Inflammatory macrophage (primary cell): Measurements from ENCODE around the gene APPBP2.
"Not testable (repeated sequence)": the region's sequence is repeated elsewhere in the genome, so short reads cannot be mapped to it uniquely, and the experiment has no call there.

Experiments used
- DNase-seq, 2 donors: peaks; one replicate each; pipeline ENCODE4 v3.0.0-alpha.2; 2020 to 2022

Gene APPBP2

DNA sequence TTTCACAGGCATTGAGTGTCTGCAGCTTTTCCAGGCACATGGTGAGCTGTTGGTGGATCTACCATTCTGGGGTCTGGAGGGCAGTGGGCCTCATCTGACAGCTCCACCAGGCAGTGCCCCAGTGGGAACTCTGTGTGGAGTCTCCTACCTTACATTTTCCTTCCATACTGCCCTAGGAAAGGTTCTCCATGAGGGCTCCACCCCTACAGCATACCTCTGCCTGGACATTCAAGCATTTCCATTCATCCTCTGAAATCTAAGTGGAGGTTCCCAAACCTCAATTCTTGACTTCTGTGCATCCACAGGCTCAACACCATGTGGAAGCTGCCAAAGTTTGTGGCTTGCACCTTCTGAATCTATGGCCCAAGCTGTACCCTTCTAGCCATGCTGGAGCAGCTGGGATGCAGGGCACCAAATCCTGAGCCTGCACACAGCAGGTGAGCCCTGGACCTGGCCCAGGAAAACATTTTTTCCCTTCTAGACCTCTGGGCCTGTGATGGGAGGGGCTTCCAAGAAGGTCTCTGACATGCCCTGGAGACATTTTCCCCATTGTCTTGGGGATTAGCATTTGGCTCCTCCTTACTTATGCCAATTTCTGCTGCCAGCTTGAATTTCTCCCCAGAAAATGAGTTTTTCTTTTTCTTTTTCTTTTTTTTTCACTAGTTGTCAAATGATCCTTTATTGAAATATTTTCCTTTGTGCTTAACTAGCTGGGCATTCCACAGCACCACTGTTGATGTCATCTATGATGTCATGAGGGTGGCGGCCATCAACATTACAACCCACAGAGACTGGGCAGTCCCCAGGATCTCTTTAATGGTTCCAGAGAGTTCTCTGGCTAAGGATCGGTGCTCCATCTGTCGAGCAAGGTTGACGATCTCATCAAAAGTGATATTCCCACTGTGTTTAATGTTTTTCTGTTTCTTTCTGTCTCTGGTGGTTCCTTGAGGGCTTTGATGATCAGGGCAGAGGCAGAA is 92.7 kb downstream of the APPBP2 start:
- DNase-seq, result not testable (repeated sequence)

DNA sequence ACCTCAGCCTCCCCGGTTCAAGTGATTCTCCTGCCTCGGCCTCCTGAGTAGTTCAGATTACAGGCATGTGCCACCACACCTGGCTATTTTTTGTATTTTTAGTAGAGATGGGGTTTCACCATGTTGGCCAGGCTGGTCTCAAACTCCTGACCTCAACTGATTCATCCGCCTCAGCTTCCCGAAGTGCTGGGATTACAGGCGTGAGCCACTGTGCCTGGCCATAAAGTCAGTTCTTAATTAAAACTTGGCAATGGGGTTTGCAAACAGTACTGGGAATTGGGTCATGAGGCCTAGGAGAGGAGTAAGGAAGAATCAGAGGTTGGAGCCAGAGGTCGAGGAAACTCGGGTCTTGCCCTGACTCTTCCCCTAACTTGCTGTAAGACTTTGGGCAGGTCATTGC is 95.5 kb downstream of the APPBP2 start:
- DNase-seq, result not testable (repeated sequence)

DNA sequence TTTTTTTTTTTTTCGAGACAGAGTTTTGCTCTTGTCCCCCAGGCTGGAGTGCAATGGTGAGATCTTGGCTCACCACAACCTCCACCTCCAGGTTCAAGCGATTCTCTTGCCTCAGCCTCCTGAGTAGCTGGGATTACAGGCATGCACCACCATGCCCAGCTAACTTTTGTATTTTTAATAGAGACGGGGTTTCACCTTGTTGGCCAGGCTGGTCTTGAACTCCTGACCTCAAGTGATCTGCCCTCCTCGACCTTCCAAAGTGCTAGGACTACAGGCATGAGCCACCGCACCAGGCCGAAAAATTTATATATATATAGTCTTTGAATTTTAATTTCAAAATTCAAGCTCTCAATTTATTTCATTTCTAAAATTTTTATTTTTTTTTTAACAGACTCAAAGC is 97.6 kb downstream of the APPBP2 start:
- not testable (repeated sequence) for DNase-seq

DNA sequence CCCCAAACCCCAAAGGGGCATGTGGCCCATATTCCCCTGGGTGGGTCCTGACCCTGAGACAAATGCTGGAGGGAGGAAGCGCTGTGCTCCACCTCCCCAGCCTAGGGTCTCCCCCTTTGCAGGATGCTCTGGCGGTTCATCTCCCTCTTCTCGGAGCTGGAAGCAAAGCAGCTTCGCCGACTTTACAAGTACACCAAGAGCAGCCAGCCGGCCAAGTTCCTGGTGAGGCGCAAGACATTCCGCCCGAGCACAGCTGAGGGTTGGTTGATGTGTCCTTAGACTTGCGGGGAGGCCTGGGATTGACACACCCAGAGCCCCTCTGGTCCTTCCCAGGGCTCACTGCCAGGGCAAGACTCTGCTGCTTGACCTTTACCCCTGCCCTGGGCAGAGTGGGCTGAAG is 99.4 kb downstream of the APPBP2 start:
- no peak for DNase-seq

DNA sequence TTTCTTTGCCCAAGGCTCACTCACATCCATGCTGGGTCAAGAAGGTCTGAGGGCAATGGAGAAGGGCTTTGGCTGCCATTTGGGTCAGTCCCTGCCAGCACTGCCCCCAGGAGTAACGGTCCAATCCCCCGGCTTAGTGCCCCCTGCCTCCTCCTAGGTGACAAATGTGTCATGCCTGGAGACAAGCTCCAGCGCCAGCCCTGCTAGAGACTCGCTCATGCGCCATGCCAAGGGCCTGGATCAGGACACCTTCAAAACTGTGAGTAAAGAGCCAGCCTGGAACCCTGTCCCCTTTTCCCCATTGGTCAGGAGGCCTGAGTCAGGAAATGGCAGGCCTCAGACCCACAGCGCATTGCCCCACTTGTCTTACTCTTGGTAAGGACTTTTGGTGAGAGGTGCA is 100.4 kb downstream of the APPBP2 start:
- no peak for DNase-seq

DNA sequence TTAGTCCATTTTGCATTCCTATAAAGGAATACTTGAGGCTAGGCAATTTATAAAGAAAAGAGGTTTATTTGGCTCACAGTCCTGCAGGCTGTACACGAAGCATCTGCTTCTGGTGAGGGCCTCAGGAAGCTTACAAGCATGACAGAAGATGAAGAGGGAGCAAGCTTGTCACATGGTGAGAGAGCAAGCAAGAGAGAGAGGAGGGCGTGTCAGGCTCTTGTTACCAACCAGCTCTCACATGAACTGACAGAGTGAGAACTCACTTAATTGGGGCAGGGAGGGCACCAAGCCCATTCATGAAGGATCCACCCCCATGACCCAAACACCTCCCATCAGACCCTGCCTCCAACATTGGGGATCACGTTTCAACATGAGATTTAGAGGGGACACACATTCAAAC is 102.2 kb downstream of the APPBP2 start:
- no peak for DNase-seq

DNA sequence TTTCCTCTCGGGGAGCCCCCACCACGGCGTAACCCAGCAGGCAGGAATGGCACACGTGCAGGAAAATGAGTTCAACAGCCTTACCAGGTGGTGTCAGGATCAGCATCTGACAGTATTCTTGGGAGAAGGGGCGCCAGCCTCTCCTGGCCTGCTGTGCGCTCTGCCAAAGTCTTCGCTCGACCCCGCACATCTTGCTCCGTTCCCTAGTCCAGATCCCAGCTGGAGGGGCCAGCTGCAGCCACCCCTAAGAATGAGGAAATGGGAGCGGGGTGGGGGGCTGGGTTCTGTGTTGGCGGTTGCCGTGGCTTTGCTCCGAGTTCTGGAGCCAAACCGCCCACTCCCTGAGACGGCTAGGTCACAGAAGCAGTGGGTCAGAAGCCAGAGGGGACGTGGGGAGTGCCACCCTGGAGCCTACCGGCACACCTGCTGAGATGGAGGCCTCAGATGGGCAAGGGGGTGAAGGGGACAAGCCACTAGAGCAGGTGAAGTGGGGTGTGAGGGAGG is 103.8 kb downstream of the APPBP2 start, which contains the start of gene CHCT1:
Gene CHCT1, plus strand, starts transcription at position 328 of the 504 bp plus-strand sequence. Its CDS starts 104 bp downstream, at position 432.
- DNase-seq, result peak; percentile 49 to 73

DNA sequence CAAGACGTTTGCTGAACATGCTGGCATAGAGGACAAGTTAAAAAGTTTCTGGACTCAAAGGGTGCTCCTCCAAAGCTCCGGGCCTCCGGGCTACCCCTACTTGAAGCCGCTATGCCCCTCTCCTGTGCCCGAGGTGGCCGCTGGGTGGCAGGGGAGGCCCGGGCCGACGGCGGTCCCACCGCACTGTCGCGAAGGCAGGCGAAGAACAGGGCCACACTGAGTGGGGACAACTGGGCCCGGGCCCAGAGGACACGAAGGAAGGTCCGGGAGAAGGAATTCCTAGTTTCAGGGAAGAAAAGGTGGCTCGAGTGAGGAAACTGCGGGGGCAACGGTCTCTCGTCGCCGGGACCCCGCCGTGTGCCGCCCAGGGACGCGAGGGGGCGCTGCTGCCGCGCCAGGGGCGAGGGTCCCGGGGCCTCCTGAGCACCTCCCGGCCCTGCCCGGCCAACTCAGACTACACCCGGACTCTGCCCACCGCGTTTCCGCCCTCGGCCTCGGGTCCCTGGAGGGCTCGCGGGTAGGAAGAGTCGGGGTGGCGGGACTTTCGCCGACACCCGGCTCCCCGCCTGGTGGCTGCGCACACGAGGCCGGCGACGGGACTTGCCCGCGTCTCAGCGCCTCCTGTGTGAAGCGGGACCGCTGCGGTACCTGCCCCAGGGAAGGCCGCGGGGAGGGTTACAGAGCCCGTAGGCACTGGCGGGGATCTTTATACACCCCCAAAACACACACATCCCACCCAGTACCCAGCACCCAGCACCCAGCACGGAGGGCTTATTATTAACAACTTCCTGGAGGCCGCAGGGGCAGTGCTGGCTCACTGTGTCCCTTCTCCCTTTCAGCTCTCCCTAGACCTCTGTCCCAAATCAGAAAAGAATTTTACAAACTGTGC is 104.5 kb downstream of the APPBP2 start:
- peak; percentile 75 to 77 for DNase-seq

DNA sequence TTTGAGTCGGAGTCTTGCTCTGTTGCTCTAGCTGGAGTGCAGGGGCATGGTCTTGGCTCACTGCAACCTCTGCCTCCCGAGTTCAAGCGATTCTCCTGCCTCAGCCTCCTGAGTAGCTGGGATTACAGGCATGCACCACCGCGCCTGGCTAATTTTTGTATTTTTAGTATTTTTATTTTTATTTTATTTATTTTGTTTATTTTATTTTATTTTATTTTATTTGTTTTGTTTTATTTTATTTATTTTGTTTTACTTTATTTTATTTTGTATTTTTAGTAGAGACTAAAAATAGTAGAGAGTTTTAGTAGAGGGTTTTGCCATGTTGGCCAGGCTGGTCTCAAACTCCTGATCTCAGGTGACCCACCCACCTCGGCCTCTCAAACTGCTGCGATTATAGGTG is 106.2 kb downstream of the APPBP2 start:
- not testable (repeated sequence) for DNase-seq

DNA sequence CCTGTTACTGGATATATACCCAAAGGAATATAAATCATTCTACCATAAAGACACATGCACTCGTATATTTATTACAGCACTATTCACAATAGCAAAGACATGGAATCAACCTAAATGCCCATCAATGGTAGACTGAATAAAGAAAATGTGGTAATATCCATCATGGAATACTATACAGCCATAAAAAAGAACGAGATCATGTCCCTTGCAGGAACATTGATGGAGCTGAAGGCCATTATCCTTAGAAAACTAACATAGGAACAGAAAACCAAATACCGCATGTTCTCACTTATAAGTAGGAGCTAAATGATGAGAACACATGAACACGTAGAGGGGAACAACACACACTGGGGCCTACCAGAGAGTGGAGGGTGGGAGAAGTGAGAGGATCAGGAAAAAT is 107.0 kb downstream of the APPBP2 start:
- not testable (repeated sequence) for DNase-seq

DNA sequence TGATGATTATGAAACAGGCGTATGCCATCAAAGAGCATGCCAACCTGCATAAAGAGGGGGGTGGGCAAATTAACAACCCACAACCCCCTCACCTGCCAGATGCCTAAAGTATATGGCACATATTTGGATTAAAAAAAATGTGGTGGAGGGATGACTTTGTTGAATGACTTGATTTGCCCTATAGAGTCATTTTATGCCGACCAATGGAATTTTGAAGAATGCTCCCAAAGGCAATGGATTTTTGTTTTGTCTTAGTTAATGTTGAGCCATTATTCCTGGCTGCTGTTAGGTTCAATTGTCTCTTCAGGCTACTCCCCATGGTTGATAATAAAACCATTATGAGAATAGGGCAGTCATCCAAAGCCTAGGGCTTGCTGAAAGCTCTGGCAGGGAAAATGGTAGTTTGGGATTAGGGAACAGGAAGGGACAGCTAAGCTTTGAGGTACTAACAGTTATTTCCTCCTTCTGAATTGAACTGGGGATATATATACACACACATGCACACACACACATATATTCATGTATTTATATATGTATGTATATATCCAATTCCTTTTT is 109.6 kb downstream of the APPBP2 start:
- DNase-seq, result no peak

DNA sequence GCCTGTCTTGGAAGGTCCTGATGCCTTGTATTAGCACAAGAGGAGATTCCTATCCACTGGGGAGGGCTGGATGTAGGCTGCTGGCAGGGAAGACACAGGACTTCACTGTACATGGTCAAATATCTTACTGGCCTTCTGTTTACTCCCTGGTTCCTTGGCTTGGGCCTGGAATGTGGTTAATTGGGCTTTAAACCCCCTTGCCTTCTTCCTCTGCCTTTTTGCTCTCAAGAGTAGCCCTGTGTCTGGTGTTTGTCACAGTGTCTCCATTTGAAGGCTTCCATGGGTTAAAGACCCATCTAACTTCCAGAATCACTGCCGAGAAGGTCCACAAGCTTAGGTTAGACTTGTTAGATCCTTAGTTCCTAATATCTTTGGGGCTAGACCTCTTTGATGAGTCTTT is 110.9 kb downstream of the APPBP2 start:
- no peak for DNase-seq

DNA sequence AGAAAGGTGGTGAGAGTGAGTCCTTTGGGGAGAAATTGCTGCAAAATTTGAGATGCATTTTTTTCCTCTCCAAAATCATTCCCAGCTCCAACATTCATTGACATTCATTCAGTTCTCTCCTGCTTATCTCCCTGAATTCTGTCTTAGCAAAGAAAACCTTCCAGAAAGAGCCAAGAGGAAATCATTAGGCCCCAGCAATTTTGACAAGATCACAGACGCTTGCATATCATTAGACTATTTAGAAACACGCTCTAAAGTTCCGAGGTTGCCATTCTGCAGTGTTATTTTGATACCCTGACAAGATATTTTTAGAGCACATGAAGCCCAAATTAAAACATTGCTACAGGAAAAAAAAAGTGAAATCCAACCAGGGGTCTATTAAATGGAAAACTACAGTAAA is 113.3 kb downstream of the APPBP2 start:
- DNase-seq, result no peak

DNA sequence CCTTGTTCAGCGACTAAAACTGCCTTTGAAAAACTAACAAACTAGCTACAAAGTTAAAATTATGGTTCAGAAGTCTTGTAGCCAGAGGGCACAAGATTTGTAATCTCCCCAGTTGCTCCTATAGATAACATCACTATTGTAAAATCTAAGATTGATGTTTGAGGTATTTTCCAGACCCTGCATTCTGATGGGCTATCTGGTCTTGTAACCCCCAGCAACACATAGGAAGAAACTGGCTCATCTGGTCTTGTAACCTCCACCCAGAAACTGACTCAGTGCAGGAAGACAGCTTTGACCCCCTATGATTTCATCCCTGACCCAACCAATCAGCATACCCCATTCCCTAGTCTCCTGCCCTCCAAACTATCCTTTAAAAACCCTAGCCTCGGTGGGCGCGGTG is 116.0 kb downstream of the APPBP2 start:
- no peak for DNase-seq

DNA sequence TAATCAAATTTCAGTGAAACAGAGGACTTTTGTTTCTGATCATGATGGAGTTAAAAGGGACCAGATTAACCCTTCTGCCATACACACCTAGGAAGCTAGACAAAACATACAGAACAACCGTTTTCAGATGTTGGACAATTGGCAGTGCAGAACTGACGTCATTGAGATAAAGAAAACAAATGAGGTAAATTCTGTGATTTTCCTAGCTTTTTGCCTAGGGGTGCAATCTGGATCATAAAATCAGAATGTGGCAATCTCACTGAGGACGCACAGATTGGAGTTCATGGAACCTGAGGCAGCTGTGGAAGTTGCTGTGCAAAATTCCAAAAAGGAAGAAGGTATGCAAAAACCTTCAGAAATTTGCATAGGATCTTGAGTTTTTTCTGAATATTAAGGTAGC is 119.2 kb downstream of the APPBP2 start:
- no peak for DNase-seq

DNA sequence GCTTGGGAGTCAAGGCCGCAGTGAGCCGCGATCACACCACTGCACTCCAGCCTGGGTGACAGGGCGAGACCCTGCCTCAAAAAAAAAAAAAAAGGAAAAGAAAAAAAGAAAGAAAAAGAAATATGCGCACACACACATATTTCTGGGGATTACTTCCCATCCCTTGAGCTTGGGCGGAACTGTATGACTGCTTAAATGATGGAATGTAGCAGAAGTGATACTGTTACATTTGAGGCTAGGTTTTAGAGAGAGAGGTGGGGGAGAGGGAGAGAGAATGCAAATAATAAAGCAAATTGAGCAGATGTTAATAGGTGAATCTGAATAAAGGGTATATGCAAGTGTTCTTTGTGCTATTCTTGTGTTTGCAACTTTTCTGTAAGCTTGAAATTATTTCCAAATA is 122.1 kb downstream of the APPBP2 start:
- no peak for DNase-seq

DNA sequence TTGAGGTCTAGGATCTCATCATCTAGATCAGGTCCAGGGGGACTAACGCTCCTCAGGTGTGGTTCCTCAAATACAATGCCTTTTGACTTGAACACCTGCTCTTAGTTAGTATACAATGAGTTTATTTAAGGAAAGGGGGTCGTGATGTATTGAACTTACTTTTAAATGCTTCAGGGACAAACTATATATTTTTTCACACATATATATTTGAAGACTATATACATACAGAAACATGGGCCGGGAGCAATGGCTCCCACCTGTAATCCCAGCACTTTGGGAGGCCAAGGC is 122.6 kb downstream of the APPBP2 start:
- no peak for DNase-seq

DNA sequence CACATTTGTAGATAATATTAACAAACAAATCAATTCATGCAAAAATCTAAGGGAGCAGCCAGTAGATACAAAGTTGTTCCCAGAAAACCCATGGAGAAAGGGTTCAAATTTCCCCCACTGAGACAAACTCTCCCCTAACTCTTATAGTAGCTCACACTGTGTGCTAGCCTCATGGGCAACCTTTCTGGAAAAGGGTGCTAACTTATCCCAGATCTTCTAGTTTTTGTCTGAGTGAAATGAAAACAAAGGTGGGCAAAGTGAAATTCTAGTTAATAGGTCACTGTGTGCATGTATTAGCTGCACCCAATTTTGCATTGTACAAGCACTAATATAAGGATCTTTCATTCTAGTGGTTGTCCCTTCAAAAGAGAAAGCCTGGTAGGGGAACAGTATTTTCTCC is 124.2 kb downstream of the APPBP2 start:
- no peak for DNase-seq

DNA sequence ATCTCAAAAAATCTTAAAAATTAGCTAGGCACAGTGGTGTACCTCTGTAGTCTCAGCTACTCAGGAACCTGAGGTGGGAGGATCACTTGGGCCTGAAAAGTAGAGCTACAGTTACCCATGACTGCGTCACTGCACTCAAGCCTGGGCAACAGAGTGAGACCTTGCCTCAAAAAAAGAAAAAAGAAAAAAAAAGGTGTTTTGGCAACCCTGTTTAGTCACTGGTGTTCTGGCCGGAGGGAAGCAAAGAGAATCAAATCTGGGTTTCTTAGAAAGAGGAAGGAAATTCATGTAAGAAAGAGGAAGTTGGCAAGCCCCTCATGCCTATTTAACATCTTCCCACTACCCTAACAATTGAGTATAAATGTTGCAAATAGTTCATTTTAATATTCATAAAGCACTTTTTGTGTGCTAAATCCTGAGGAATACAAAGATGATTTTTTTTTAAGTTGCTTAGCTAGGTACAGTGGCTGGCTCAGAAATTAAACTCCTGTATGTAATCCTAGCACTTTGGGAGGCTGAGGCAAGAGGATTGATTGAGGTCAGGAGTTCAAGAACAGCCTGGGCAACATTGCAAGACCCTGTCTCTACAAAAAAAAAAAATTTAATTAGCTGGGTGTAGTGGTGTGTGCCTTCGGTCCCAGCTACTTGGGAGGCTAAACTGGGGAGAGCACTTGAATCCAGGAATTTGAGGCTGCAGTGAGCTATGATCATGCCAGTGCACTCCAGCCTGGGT is 127.6 kb downstream of the APPBP2 start:
- DNase-seq, result peak; percentile 86 to 96

DNA sequence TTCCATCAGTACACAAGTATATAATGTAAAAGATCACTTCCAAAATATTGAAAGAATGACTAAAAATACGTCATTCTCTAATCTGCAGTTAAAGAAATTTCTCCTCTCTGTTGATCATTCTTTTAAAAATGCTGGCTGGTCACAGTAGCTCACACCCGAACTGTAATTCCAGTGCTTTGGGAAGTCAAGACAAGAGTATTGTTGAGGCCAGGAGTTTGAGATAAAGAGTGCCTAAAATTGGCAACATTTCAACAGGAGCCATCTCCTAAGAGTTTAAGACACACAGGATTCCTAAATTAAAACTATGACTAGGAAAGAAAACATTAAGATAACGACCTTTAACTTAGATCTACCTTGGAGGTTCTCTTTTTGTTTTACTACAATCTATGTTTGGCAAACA is 129.6 kb downstream of the APPBP2 start:
- DNase-seq, result no peak

DNA sequence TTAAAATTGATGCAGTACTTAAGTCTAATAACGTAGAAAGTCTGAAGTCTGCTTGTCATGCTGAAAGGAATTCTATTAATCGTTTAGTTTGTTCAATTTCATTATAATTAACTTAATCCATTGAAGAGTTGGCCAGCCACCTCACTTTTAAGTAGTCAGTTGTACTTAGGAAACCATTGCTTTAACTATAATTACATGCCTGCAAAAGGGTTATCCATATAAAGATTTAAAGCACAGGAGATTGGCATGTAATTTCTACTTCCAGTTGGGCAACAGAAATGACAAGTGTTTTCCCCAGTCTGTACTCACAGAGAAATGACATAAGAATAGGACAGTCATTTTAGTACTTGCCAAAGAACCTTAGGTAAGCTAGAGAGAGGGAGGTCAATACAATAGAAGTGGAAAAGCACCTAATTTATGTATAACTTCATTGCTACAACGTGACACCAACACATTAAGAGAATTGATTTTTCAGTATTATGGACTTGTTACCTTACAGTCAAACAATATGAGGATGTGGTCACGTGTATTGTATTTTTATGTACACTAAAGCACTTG is 130.5 kb downstream of the APPBP2 start:
- peak; percentile 67 to 85 for DNase-seq
